ENCODE results near the gene GUCY1A2. TPM values are rescaled to one million over a fixed set of nuclear protein-coding genes. Genes with fewer than 3 reads are reported as not detected.

GUCY1A2 gene
- total RNA-seq, 1 donor from 2014 or later: 1.6 TPM

DNA sequence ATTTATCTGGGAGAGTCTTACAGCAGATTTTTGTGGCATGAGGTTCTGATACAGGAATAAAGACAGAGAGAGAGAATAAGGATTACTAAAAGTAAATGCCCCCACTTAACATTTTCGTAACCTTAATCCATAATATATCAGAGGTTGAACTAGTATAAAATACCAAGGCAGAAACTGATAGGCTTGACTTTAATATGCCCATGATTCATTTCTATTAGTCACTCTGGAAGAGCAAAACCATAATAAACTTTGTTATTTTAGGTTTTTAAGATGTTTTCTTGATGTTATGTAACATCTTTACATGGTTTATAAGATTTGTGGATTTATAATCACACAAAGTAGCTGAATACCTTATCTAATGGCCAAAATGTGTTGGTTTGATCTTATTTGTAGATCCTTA lies 19.1 kb downstream of the GUCY1A2 start:
- no peak for DNase-seq (ENCODE audit: low read depth, low spot score)

DNA sequence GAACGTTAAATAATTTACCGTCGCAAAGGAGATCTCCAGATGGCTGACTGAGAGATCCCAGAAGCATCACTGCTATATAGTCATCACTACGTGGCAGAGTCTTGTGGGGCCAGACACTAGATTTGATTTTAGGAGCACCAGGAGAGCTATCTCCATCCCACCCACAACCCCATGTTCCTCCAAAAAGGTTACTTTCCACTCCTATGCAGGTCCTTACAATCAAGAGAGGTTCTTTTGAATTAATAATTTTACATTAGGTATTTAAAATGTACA lies 19.4 kb downstream of the GUCY1A2 start:
- no peak for DNase-seq (ENCODE audit: low read depth, low spot score)

DNA sequence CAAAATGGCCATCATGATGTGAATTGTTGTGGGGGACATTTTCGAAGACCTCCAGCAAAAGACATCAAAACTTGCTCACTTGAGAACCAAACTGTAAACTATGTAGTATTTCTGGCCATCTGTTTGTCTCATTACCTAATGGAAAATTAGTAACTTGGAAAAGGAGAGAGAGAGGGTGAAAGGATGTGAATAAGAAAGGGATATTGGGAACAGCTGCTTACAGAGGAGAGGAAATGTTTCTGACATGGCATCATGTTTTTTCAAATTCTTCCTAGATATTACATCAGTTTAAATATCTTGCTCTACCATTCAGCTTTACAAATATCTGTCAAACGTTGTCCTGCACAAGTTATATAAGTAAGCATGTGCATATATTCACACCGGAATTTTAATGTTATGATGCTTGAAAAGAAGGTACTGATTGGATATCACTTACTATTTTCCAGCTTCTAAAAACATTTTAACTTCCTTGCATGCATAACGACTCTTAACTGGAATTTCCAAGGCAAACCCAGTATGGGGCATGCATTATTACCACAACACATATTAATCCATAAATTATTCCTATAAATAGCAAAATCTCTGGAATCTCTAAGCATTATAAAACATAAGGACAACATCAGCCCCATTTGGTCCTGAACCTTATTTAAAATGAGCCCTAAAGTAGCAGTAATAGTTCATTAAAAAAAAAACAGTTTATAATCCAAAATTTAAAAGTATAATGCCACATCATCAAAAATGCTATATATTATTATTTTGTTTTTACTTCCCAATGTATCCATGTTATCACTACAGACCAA lies 20.0 kb downstream of the GUCY1A2 start:
- no peak for DNase-seq (ENCODE audit: low read depth, low spot score)

DNA sequence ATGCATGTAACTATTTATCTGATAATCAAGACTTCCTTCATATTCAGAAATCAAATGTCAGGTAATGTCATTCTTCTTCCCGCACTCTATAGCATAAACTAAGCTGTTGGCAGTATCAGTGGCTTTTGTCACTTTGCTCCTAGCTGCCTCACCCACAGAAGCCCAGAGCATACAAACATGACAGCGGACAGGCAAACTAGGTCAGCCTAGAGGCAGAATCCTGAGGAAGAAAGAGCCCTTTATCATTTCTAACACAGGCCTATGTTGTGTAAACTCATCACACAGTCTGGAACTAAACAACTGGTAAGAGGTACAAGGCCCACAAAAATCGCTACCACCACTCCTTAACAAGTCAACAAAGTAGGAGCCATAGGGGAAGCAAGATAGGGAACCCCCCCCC lies 21.0 kb downstream of the GUCY1A2 start:
- DNase-seq (ENCODE audit: low read depth, low spot score): no peak

DNA sequence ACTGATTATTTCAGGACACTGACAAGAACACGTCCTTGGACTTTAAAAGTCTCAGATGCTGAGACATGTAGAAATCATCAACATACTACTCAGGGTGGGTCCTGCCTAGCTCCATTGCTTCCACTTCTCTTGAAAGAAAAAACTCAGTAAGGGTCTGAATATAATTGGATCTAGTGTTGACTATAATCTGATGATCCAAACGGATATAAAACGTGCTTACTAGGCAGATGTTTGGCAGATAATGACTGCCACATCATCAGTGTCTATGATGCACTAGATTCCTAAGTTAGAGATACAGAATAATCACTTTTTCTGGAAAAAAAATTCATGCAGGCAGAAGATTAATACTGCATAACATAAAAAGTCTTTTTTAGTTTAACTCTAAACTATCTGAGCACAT lies 21.6 kb downstream of the GUCY1A2 start:
- no peak for DNase-seq (ENCODE audit: low read depth, low spot score)

DNA sequence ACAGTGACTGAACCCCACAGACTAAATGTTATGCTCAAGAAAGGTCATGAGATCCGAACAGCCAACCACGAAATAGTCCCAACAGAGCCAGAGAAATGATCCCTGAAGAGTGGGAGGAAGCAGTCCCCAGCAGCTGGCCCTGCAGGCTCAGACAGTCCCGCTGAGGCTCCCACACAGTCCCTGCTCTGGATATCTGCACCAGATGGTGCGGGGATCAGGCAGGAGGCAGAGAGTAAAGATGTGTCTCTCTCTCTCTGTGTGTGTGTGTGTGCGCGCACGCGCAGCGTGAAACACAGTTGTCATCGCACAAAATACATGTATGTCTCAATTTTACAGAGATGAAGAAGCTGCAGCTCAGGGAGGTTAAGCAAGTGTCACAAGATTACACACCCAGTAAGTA lies 27.9 kb downstream of the GUCY1A2 start:
- no peak for DNase-seq (ENCODE audit: low read depth, low spot score)

DNA sequence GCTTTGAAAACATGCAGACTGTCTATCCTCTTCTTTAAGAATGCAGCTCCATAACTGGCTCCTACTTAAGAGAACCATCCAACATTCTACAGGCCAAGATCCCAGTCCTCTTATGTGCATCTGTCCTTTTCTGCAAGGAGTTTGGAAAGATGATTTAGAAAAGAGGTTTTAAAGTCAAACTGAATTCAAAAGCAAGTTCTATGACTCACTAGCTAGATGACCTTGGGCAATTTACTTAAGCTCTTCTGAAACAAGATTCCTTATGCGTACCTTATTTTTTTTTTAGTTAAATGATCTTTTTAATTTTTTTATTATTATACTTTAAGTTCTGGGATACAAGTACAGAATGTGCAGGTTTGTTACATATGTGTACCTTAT lies 29.2 kb downstream of the GUCY1A2 start:
- DNase-seq (ENCODE audit: low read depth, low spot score): no peak

DNA sequence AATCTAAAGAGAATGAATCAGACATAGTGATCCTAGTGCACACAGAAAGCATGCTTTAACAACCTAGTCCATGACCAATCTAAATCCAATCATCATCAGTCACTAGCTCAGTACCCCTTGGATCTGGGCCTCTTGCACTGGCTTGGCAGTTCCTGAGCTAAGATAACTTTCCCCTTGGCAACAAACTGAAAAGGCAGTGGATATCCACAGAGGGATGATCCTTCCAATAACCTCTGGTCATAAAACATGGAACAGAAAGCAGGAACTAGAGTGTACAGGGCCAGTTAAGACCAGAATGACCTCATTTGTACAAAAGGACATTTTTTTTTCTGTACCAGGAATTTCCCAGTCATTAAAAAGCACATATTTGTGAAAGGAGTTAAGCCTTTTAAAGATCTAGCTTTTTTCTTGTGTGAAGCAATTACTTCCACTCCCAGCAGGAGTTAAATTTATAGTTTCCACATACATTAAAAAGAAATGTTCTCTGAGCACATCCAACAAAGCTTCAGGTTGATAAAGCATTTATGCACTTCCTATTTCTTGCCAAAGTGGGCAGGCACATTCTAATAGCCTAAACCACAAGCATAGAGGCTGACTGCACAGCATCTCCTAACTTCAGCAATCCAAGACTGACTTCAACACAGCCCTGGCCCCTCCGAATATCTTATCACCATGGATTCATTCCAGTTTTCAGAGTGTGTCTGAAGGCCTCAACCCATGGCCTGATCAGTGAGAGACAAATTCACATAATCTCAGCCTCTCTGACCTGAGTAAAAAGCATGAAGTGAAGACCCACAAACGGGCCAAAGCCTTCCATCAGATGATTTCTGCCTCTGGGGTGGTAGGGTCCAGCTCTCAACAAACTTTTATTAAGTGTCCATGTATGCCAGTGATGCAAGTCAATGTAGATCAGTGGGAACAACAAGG lies 29.9 kb downstream of the GUCY1A2 start:
- DNase-seq (ENCODE audit: low read depth, low spot score): no peak

DNA sequence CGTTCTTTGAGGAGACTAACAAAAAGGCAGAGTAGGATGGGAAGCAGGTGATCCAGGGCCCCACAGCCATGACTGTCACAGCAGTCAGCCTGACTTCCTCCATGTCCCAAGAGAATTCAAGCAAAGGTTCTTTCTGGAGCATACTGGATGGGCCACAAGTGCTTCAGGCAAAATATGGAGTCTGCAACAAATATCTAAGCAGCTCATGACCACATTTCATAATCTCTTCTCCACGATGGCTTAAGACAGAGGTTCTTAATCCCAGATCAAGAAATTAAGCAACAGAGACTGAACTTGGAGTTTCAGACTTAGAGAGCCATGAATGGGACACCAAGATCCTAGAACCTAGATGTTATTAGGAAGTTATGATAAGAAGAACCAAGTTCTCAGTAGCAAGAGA lies 31.6 kb downstream of the GUCY1A2 start:
- DNase-seq (ENCODE audit: low read depth, low spot score): no peak

DNA sequence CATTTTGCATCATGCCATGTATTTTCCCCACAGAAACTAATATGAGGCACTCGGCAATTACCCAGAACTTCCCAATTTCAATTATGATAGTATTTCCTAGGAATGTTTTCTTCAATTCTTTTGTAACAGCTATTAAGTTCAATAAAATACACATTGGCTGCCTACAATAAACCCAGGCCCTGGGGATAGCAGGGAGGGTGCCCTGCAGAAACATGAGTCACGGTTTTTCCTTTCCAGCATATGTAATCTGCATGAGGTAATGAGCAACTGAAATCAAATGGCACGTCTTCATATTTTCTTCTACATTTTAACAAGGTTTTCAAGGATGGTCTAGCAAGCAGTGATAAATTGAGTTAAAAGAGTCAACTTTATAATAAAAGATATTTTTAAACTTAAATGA lies 32.0 kb downstream of the GUCY1A2 start:
- no peak for DNase-seq (ENCODE audit: low read depth, low spot score)

DNA sequence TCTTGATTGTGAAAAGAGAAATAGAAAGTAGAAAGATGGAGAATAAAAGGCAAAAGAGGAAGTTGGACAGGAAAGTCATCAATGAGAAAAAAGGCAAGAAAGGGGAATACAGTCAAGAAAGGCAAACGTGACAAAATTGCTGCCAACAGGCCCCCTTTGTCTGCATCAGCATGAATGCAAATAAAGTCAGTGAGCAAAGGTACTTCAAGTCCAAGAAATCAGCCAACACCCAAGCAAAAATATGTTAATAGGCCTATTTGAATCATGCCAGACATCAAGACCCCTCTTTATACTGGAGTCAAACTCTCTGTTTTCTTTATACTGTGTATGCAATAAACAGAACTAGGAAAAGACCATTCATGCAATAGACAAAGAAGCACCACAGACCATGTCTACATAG lies 34.3 kb downstream of the GUCY1A2 start:
- DNase-seq (ENCODE audit: low read depth, low spot score): no peak

DNA sequence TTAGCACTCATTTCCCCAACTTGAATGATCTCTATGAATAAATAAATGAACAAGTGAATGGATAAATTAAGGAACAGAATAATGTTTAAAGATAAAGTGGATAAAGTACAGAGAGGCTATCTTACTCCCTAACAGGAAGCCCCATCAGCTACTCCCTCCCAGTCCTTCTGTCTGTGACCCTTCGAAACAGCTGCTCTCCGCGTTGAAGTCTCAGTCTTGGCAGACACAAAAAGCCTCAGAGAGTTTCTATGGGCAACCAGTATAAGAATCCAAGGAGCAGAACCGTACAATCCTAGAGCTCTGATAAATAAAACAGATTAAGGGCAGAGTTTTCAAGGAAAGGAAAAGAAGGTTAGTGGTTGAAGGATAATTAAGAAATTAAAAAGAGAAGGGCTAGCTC lies 35.0 kb downstream of the GUCY1A2 start:
- no peak for DNase-seq (ENCODE audit: low read depth, low spot score)

DNA sequence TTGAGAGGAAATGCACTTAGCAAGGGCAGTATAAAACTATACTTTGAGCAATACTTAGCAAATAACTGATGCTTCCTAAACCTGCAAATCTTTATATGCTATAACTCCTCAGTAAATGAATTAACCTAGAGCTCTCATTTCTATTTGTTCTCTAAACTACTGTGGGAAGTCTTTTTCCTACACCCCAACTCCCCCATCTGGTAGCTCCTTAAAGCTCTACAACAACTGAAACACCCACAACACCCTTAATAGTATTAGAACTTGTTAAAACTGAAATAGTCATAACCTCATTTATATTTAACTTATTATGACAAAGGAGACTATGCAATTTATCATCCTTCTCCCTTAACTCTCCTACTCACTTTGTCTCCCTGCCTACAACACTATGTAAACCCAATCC lies 43.4 kb downstream of the GUCY1A2 start:
- DNase-seq (ENCODE audit: low read depth, low spot score): no peak

DNA sequence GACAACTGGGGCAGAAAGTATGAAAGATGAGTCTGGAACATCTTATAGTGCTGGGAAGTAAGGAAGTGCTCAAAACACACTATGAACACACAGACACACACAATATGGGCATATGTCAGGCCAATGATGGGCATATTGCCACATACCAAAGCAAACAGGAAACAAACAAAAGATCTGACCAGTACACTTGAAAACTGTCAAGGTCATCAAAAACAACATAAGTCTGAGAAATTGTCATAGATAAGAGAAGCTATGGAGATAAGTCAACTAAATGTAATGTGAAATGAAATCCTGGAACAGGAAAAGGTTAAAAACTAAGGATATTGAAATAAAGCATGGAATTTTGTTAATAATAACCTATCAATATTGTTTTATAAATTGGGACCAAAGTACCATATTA lies 46.4 kb downstream of the GUCY1A2 start:
- DNase-seq (ENCODE audit: low read depth, low spot score): no peak

DNA sequence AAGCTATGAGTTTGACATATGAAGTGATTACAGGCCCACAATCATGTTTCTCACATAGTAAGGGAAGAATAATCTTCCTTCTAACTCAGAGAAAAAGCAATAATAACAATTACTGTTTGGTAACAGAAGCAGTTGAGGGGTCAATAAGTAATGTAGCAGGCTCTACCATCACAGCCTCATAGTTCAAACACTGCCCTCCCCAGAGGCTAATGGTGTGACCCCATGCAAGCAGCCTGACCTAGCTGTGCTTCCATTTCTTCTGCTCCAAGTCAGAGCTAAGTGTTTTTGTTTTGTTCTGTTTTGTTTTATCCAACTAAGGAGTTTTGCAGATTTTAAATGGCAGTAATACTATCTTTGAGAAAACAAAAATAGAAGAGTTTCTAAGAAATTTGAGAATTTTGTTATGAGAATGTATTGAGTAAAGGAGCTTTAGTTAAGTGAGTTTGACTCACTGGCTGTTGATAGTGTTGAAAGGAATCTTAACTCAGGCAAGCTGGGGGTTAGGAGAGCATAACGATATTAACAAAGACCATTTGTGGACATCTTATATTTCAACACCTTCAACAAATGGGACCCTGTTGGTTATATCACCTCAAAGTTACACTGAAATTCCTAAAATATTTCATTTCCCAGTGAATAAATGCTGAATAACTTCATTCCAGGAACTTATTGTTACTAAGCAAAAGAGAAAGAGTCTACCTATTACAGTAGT lies 48.5 kb downstream of the GUCY1A2 start:
- DNase-seq (ENCODE audit: low read depth, low spot score): no peak

DNA sequence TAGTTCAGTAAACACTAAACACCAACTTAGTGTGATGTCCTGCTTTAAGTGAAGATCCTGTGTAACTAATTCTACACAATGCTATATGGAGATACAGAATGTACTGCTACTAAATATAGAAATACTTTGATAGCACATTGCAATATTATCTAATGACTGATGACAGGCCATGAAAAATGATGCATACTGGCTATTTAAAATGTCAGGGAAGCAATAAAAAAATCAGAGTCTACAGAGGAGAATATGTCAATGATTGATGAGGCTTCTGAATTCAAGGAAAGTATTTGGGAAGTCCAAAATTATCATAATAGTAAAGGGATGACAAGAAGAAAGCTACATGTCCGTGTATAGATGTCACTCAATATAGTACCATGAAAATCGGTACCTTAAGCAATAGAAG lies 55.3 kb downstream of the GUCY1A2 start:
- no peak for DNase-seq (ENCODE audit: low read depth, low spot score)

DNA sequence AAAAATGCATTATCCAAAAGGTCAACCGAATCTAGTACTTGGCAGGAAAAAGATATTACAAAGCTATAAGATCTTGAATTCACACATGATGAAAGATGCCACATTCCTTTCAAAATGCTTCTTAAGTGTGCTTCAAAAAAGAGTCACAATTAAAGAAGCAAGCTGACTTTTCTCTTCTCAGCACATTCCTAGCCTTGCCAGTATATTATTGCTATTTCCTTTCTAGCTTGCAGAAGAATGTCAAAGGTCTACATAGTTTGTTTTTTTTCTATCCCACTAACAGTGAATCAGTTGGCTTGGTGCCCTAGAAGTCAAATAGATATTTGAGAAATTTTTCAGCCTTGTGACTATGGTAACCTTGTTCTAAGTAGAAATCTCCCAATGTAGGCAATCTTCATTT lies 56.8 kb downstream of the GUCY1A2 start:
- DNase-seq (ENCODE audit: low read depth, low spot score): peak; percentile 2

DNA sequence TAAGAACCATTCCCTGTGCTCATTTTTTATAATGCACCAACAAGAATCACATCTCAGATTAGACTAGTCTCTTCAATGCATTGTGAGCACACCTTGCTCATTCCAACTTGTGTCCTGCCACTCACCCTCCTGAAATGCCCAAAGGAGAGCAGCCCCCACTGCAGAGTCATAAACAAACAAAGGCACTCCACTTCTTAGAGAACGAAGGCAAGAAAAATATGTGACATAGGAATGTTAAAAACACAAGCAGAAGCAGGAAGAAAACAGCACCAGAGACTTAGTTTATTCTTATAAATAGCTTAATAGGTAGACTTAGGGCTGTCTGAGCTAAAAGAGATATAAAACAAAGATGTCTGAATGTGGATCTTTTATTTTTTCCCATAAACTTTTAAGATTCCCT lies 57.2 kb downstream of the GUCY1A2 start:
- no peak for DNase-seq (ENCODE audit: low read depth, low spot score)

DNA sequence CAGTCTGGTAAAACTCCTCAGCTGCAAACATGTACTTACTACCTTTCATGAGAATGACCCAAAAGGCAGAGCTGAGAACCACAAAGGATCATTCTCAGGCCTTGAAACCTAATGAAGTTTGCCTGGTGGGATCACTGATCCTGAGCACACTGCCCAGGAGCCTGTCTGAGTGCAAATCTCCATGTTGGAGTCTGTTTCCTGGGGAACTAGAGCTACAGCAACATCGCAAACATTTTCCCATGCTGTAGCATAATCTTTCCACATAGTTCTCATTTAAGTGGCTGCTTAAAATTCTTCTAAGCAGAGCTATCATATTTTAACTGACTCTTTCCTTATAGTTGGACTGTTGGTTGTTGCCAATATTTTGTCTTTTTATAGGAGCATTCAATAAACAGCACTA lies 58.5 kb downstream of the GUCY1A2 start:
- no peak for DNase-seq (ENCODE audit: low read depth, low spot score)

DNA sequence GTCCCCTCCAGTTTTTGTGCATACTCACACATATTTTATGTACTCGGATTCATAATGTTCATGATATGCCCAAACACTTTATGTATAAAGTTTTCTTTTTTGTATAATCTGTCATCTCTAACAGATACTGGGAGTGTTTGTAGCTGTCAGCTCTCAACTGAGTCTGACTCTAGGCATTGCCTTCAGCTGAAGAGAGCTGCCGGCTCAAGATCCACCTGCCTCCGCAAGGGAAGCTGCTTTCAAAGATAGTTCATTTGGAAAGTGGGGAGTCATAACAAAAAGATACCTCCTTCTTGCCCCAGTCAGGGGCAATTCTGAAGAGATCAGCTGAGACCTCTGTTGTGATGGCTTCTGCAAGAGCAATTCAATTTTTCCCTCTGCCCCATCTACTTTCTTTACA lies 58.9 kb downstream of the GUCY1A2 start:
- DNase-seq (ENCODE audit: low read depth, low spot score): no peak

DNA sequence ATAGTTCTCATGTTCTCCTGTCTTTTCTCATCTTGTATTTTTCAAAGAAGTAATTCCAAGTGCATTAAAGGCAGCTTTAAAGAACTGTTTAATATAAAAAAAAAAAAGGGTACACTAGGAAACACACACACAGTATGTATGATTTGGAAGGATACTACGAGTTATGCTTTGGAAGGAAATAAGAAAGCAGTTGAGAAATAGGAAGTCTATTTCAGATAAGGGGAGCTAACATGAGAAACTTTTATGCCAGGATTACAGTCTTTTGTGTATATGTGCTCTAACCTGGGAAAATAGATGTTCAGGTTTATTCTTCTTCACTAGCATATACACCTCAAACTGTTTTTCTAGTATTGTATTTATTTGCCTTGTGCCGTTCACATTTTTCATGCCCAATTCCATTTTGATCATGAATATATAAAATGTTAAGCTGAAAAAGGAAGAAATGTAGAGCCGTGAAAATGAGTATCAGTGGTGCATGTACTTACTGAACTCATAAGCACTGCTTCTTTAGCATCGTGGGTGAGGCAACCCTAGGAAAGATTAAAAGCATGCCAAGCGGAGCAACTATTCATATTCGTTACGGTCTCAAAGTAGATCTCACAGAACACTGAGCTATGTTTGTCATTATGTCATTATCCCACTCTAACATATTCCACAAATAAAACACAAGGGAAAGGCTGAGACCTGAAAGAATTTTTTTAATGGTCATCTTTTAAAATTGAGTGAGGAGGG lies 59.6 kb downstream of the GUCY1A2 start:
- DNase-seq (ENCODE audit: low read depth, low spot score): no peak

DNA sequence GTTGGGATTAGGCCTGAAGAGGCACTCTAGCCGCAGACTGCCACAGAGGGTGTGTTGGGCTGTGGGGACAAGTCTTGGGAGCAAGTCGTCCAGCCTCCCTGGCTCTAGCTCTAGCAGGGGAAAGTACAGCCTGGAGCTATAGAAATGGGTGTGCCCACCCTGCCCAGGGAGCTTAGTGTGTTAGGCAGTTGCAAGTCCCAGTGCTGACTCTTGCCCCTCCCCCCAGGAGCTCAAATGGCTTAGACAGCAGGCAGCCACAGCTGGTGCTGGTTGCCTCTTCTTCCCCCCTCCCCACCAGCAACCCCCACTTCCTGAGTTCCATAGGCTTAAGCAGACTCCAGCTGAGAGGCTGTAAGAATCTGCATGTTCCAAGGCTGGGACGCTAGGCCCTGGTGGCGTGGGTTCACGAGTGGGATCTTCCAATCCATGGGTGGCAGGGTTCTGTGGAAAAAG lies 61.2 kb downstream of the GUCY1A2 start:
- DNase-seq (ENCODE audit: low read depth, low spot score): no peak
